ENCODE results near the gene DIP2C.

DNA sequence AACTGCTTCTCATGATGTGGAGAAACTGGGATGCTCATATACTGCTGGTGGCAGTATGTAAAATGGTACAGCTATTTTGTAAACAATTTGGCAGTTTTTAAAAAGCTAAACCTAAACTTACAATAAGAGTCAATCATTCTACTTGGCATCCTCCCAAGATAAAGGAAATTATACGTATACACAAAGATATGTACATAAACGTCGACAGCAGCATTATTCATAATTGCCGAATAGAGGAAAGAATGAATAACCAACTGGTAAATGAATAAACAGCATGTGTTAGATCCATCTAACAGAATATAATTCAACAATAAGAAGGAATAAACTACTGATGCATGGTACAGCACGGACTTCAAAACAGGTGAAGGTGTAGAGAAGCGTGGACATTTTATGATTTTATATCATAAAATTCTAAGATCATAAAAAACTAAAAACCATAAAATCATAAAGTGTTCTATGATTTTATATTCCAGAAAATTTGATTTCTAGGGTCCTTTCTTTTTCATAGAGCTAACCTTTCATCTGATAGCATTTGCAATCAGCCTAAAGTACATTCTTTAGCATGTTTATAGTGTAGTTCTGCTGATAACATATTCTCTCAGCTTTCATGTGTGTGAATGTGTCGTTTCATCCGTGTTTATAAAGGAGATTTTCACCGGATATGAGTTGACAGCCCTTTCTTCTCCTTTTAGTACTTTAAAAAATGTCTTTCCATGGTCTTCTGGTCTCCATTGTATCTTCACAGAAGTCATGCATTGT, 261.5 kb downstream of the DIP2C start:
- TF ChIP-seq, protein P1, sequence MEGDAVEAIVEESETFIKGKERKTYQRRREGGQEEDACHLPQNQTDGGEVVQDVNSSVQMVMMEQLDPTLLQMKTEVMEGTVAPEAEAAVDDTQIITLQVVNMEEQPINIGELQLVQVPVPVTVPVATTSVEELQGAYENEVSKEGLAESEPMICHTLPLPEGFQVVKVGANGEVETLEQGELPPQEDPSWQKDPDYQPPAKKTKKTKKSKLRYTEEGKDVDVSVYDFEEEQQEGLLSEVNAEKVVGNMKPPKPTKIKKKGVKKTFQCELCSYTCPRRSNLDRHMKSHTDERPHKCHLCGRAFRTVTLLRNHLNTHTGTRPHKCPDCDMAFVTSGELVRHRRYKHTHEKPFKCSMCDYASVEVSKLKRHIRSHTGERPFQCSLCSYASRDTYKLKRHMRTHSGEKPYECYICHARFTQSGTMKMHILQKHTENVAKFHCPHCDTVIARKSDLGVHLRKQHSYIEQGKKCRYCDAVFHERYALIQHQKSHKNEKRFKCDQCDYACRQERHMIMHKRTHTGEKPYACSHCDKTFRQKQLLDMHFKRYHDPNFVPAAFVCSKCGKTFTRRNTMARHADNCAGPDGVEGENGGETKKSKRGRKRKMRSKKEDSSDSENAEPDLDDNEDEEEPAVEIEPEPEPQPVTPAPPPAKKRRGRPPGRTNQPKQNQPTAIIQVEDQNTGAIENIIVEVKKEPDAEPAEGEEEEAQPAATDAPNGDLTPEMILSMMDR (IDR thresholded peaks at IDR 0.05) = no peak
- no peak for TF ChIP-seq POLR2A (IDR thresholded peaks at IDR 0.05)

All from testis (tissue), 2 donors.